ENCODE results near the gene STK32C.

STK32C gene

GRCh38 chr10:132253092-132253687 is 54.6 kb downstream of the STK32C start:
- no peak for TF ChIP-seq CTCF (conservative IDR thresholded peaks at IDR 0.05; ENCODE audit: low read depth, low read length)
- H3K4me3 ChIP-seq (ENCODE audit: low read depth, low read length), result no peak overlapping the region
- DNase-seq (ENCODE audit: low read depth), result no peak

GRCh38 chr10:132252412-132252811 is 55.3 kb downstream of the STK32C start:
- no peak overlapping the region for H3K4me3 ChIP-seq (ENCODE audit: low read depth, low read length)
- no peak for DNase-seq (ENCODE audit: low read depth)
- TF ChIP-seq CTCF (conservative IDR thresholded peaks at IDR 0.05; ENCODE audit: low read depth, low read length), result peak; percentile 39

GRCh38 chr10:132251928-132252327 is 55.8 kb downstream of the STK32C start:
- no peak overlapping the region for H3K4me3 ChIP-seq (ENCODE audit: low read depth, low read length)
- no peak for DNase-seq (ENCODE audit: low read depth)
- TF ChIP-seq CTCF (conservative IDR thresholded peaks at IDR 0.05; ENCODE audit: low read depth, low read length), result no peak

- DNase-seq (ENCODE audit: low read depth), result no peak
- no peak overlapping the region for H3K4me3 ChIP-seq (ENCODE audit: low read depth, low read length)
- no peak for TF ChIP-seq CTCF (conservative IDR thresholded peaks at IDR 0.05; ENCODE audit: low read depth, low read length)
These were observed 57.0 kb downstream of the STK32C start for GRCh38 chr10:132250481-132251475.

GRCh38 chr10:132249824-132250375 is 57.9 kb downstream of the STK32C start:
- DNase-seq (ENCODE audit: low read depth), result no peak

GRCh38 chr10:132249226-132249724 is 58.5 kb downstream of the STK32C start:
- H3K4me3 ChIP-seq (ENCODE audit: low read depth, low read length), result no peak overlapping the region
- DNase-seq (ENCODE audit: low read depth), result no peak
- TF ChIP-seq CTCF (conservative IDR thresholded peaks at IDR 0.05; ENCODE audit: low read depth, low read length), result no peak

More at GRCh38 chr10:132249824-132250375, 57.9 kb downstream of the STK32C start:
- no peak for TF ChIP-seq CTCF (conservative IDR thresholded peaks at IDR 0.05; ENCODE audit: low read depth, low read length)
- H3K4me3 ChIP-seq (ENCODE audit: low read depth, low read length), result no peak overlapping the region

Measured in choroid plexus epithelial cell (primary cell).